GM18951 (cell line): Measurements from ENCODE around the gene OR2AG1.

Experiments
- POLR2A ChIP-seq: IDR thresholded peaks from 4 replicates; pipeline ENCODE4 v1.6.1; 2011; ENCODE audit warnings: mild to moderate bottlenecking; ENCODE audit not compliant: insufficient read length, insufficient read depth; ENCODE audit errors: extremely low read depth
- in situ Hi-C: fragments of 300-500 bp; cut with MboI; formaldehyde crosslinking; loops from one replicate; pipeline ENCODE4 v1.12.0; 2022; ENCODE audit warnings: low sequenced_read_pairs, mixed read lengths, inconsistent platforms; ENCODE audit not compliant: unreplicated experiment

The OR2AG1 gene

DNA sequence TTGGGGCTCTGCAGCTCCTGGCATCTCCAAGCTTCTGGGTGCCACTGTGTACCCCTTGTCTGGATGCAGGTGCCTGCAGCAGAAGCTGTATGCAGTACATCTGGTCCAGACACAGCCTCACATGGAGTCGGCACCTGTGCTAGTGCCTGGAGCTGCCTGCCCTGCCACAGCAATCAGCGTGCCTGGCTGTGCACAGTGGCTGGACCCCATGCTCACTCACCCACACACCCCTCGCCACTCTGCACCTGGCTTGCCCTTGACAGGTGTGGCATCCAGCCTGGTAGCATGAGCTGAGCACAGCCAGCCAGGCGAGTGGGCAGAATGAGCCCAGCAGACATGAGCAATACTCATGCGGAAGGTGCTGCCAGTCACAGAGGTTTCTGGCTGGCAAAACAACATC, 36.1 kb downstream of the OR2AG1 start:
- no peak for TF ChIP-seq POLR2A
- in situ Hi-C loops = no loop called here

DNA sequence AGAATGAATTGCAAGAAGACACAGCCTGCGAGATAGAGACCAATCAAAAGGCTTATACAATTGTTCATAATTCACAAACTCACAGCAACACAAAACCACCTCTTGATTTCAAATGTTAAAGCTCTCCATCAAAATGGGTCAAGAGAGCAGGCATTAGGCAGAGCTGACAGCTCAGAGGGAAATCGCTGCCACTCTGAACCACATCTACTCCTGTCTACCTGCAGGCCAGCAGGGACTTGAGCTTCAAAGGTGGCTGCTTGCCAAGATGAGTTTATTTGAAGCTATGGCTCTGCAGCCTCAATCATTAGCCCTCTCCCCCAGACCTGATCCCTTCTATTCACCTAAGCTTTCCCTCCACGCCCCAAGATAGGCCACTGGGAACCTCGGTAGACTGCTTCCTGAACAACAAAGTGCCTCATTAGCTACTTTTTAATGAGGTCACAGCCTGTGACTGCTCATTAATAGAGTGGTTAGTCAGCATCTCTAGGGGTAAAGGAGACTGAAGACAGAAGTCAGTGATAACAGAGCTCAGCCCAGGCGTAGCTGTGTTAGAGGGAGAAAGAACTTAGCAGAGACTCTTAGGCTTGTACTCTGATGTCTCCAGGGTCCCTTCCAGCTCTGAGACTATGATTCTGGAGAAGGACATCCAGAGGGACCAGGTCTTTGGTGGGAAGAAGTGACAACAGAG, 41.5 kb downstream of the OR2AG1 start:
- in situ Hi-C loops = no loop called here
- TF ChIP-seq POLR2A = no peak

- in situ Hi-C loops = no loop called here
- TF ChIP-seq POLR2A = no peak
These were observed 42.5 kb downstream of the OR2AG1 start for GRCh38 chr11:6825231-6825744.

- in situ Hi-C loops = no loop called here
- no peak for TF ChIP-seq POLR2A
These were observed 45.3 kb downstream of the OR2AG1 start for GRCh38 chr11:6828103-6828502.

- in situ Hi-C loops = no loop called here
- no peak for TF ChIP-seq POLR2A
These were observed 50.5 kb downstream of the OR2AG1 start for GRCh38 chr11:6833356-6833755.

GRCh38 chr11:6834021-6834420, 51.2 kb downstream of the OR2AG1 start:
- no peak for TF ChIP-seq POLR2A
- in situ Hi-C loops = no loop called here
